ENCODE results near the gene NTM.

DNA sequence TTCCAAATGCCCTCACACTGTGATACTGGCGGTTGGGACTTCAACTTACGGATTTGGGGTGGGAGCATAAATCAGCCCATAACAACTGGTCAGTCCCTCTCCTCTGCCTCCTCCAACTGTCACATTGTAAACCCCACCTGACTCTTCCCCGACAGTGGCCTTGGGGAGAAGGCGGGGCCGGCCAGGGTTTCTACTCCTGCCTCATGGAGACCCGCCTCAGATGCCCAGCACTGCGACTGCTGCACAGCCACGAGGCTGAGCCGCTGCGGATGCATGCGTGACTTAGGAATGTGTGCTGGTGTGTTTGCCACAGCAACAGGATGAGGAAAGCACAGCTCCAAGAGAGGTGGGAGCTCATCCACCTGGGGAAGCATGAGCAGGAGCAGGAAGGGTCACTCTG lies 914.2 kb downstream of the NTM start:
- TF ChIP-seq, protein P1, sequence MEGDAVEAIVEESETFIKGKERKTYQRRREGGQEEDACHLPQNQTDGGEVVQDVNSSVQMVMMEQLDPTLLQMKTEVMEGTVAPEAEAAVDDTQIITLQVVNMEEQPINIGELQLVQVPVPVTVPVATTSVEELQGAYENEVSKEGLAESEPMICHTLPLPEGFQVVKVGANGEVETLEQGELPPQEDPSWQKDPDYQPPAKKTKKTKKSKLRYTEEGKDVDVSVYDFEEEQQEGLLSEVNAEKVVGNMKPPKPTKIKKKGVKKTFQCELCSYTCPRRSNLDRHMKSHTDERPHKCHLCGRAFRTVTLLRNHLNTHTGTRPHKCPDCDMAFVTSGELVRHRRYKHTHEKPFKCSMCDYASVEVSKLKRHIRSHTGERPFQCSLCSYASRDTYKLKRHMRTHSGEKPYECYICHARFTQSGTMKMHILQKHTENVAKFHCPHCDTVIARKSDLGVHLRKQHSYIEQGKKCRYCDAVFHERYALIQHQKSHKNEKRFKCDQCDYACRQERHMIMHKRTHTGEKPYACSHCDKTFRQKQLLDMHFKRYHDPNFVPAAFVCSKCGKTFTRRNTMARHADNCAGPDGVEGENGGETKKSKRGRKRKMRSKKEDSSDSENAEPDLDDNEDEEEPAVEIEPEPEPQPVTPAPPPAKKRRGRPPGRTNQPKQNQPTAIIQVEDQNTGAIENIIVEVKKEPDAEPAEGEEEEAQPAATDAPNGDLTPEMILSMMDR (IDR thresholded peaks at IDR 0.05 in 8 of 11, conservative IDR thresholded peaks at IDR 0.05 in 3 of 11), result no peak
- no peak for TF ChIP-seq POLR2AphosphoS5 (IDR thresholded peaks at IDR 0.05)
- TF ChIP-seq POLR2A (IDR thresholded peaks at IDR 0.05), result no peak

All from spleen (tissue), 7 donors.